Esophagus muscularis mucosa (tissue), 4 donors: ENCODE results near the gene TMEM59L. TPM values are rescaled to one million over a fixed set of nuclear protein-coding genes. Genes with fewer than 3 reads are reported as not detected.

Source experiments
- DNase-seq: peaks from one replicate; pipeline ENCODE4 v3.0.0-alpha.2; 2017; ENCODE audit errors: extremely low spot score
- H3K27ac ChIP-seq, 4 donors: fragments of 200-600 bp; sonication (generic); replicated peaks in 1 of 4; 1 replicate in 3 of 4; 2 replicates in 1 of 4; pipeline ENCODE4 v1.5.1; 2016 to 2019; ENCODE audit warnings: mild to moderate bottlenecking in 1 of 4
- H3K27me3 ChIP-seq, 4 donors: fragments of 200-600 bp; sonication (generic); one replicate each; pipeline versions ENCODE4 v1.5.1 to v1.6.0; 2016 to 2019
- H3K36me3 ChIP-seq, 4 donors: fragments of 200-600 bp; sonication (generic); one replicate each; pipeline ENCODE4 v1.5.1; 2016 to 2019
- H3K4me1 ChIP-seq, 4 donors: fragments of 200-600 bp; sonication (generic); one replicate each; pipeline ENCODE4 v1.5.1; 2016 to 2019
- H3K4me3 ChIP-seq, 4 donors: fragments of 200-600 bp; sonication (generic); 1 replicate in 2 of 4; 2 replicates in 2 of 4; pipeline ENCODE4 v1.5.1; 2016 to 2019; ENCODE audit warnings: mild to moderate bottlenecking in 4 of 4, moderate library complexity in 1 of 4
- H3K9me3 ChIP-seq, 4 donors: fragments of 200-600 bp; sonication (generic); 1 replicate in 3 of 4; 2 replicates in 1 of 4; pipeline ENCODE4 v1.5.1; 2016 to 2019
- EP300 ChIP-seq: sonication (generic); formaldehyde crosslinking; IDR thresholded peaks from one replicate; pipeline ENCODE4 v1.6.1; 2017; ENCODE audit warnings: antibody characterized with exemption
- POLR2A ChIP-seq: fragments of 450-650 bp; IDR thresholded peaks from one replicate; pipeline ENCODE4 v1.6.1; 2017; ENCODE audit warnings: antibody characterized with exemption, moderate library complexity, mild to moderate bottlenecking, low read depth
- POLR2AphosphoS5 ChIP-seq, 2 donors: sonication (generic); formaldehyde crosslinking; IDR thresholded peaks; one replicate each; pipeline ENCODE4 v1.6.1; 2017; ENCODE audit warnings: antibody characterized with exemption in 2 of 2
- WGBS: methylation state at CpG from one replicate; pipeline ENCODE4 v1.1.5; 2018; 5-methylcytosine and 5-hydroxymethylcytosine counted together
- intact Hi-C: fragments of 100-400 bp; cut with DNase I; formaldehyde crosslinking; loops from one replicate; pipeline ENCODE4 v1.15.1; 2023
- small RNA-seq, 3 donors: library from RNA; depleted of rRNA; stranded (forward); fragments of <200 nt; gene quantifications; one replicate each; pipeline ENCODE3, GENCODE V24; 2016
- total RNA-seq, 4 donors: library from RNA; depleted of rRNA; stranded (reverse); fragments of >200 nt; gene quantifications; one replicate each; pipeline versions ENCODE4 v1.1.0 to v1.2.1, GENCODE V29; 2016
- TF ChIP-seq, protein P1 (sequence below), 3 experiments: fragments of 200-600 bp in 2 of 3; fragments of 450-650 bp in 1 of 3; sonication (generic) in 2 of 3; IDR thresholded peaks; one replicate each; pipeline ENCODE4 v1.5.1; 2017 to 2019; ENCODE audit warnings: antibody characterized with exemption in 3 of 3, mild to moderate bottlenecking in 2 of 3, moderate library complexity in 1 of 3

TMEM59L gene
- total RNA-seq, 4 donors from 2014 or later, result 2.4 to 3.6 (median 2.8) TPM

DNA sequence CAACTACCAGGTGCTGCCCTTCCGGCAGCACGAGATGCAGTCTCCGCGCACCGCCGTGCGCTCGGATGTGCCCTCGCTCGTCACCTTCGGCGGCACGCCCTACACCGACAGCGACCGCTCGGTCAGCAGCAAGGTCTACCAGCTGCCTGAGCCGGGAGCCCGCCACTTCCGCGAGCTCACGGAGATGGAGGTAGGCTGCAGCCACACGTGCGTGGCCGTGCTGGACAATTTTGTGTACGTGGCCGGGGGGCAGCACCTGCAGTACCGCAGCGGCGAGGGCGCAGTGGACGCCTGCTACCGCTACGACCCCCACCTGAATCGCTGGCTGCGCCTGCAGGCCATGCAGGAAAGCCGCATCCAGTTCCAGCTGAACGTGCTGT is 55.6 kb downstream of the TMEM59L start:
- peaks cover 30 to 83% (median 78%) of the 10 kb centered on the region in 4 donors for H3K4me1 ChIP-seq
- no peaks in the 10 kb centered on the region for H3K9me3 ChIP-seq
- TF ChIP-seq POLR2A, result no peak
- TF ChIP-seq, protein P1, sequence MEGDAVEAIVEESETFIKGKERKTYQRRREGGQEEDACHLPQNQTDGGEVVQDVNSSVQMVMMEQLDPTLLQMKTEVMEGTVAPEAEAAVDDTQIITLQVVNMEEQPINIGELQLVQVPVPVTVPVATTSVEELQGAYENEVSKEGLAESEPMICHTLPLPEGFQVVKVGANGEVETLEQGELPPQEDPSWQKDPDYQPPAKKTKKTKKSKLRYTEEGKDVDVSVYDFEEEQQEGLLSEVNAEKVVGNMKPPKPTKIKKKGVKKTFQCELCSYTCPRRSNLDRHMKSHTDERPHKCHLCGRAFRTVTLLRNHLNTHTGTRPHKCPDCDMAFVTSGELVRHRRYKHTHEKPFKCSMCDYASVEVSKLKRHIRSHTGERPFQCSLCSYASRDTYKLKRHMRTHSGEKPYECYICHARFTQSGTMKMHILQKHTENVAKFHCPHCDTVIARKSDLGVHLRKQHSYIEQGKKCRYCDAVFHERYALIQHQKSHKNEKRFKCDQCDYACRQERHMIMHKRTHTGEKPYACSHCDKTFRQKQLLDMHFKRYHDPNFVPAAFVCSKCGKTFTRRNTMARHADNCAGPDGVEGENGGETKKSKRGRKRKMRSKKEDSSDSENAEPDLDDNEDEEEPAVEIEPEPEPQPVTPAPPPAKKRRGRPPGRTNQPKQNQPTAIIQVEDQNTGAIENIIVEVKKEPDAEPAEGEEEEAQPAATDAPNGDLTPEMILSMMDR (IDR thresholded peaks at IDR 0.05), result no peak
- TF ChIP-seq POLR2AphosphoS5 (IDR thresholded peaks at IDR 0.05), result no peak
- no peak for TF ChIP-seq EP300
- peak overlapping the region in 1 of 4 donors; percentile 77 for H3K27ac ChIP-seq
- H3K4me3 ChIP-seq, result no peak overlapping the region
- intact Hi-C loops, result no loop called here
- H3K36me3 ChIP-seq, result peaks cover 21 to 51% (median 45%) of the 10 kb centered on the region in 4 donors
- H3K27me3 ChIP-seq, result no peaks in the 10 kb centered on the region
- 100% methylated on average over 9 of the region's 38 CpGs for WGBS
- no peak for DNase-seq

DNA sequence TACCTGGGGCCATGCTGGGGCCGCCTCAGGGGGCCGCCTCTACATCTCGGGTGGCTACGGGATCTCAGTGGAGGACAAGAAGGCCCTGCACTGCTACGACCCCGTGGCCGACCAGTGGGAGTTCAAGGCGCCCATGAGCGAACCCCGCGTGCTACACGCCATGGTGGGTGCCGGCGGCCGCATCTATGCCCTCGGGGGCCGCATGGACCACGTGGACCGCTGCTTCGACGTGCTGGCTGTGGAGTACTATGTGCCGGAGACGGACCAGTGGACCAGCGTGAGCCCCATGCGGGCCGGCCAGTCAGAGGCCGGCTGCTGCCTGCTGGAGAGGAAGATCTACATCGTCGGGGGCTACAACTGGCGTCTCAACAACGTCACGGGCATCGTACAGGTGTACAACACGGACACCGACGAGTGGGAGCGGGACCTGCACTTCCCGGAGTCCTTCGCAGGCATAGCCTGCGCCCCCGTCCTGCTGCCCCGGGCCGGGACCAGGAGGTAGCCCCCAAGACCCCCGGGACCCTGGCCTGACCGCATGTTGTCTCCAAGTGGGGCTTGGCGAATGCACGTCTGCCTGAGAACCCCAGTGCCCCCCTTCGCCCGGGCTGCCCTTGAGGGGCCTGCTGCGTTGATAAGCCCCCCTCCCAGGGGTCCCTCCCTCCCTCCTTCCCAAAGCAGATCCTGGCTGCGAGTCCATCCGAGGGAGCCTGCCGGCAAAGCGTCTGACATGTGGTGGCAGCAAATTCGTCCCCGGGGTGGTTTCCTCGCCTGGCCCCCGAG is 56.3 kb downstream of the TMEM59L start:
- H3K4me1 ChIP-seq, result peaks cover 28 to 83% (median 78%) of the 10 kb centered on the region in 4 donors
- H3K4me3 ChIP-seq, result no peak overlapping the region
- intact Hi-C loops, result no loop called here
- no peaks in the 10 kb centered on the region for H3K9me3 ChIP-seq
- H3K27me3 ChIP-seq, result no peaks in the 10 kb centered on the region
- H3K36me3 ChIP-seq, result peaks cover 21 to 51% (median 45%) of the 10 kb centered on the region in 4 donors
- no peak for TF ChIP-seq EP300
- TF ChIP-seq, protein P1 (IDR thresholded peaks at IDR 0.05), result no peak
- TF ChIP-seq POLR2A, result no peak
- TF ChIP-seq POLR2AphosphoS5 (IDR thresholded peaks at IDR 0.05), result no peak
- peak overlapping the region; percentile 72 to 82 (median 78) for H3K27ac ChIP-seq
- 90% methylated on average over 20 of the region's 58 CpGs for WGBS
- no peak for DNase-seq

DNA sequence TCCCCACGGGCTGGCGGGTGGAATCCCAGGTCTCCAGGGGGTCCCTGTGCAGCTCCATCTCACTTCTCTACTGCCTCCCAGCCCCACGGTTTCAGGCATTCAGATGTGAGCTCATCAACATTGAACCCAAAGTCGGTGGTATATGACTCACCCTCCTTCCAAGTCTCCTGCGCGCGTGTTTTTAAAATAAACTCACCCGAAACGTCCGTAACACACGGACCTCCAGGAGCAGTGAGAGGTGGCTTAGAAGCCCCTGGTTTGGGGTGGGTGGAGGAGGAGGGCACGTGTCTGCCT is 56.8 kb downstream of the TMEM59L start:
- peaks cover 21 to 47% (median 41%) of the 10 kb centered on the region in 4 donors for H3K36me3 ChIP-seq
- 82% methylated on average over 12 of the region's 12 CpGs for WGBS
- no peak for DNase-seq
- TF ChIP-seq POLR2AphosphoS5 (IDR thresholded peaks at IDR 0.05) (no peak), EP300 (no peak), POLR2A (no peak)
- H3K4me1 ChIP-seq, result peaks cover 28 to 83% (median 78%) of the 10 kb centered on the region in 4 donors
- H3K9me3 ChIP-seq, result no peaks in the 10 kb centered on the region
- peak overlapping the region; percentile 72 to 82 (median 78) for H3K27ac ChIP-seq
- no peaks in the 10 kb centered on the region for H3K27me3 ChIP-seq
- no peak overlapping the region for H3K4me3 ChIP-seq
- intact Hi-C loops, result no loop called here

DNA sequence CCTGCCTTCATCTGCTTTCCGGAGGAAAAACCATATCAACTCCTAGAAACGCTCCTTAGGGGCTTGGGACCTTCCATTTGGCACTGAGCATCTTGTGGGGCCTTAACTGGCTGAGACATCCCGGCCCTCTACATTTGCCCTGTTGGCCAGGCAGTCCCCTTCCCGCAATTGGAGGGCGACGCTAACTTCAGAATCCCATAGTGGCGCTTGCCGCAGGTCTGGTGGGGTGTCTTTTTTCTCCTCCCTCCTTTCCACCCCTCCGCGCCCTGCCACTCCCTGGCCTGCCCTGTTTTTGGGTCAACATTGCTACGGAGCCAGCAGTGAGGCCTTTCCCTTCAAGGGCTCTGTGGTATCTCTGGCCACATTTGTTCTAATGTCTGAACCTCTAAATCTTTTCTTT is 57.2 kb downstream of the TMEM59L start:
- Histone ChIP-seq H3K36me3 (peaks cover 21 to 45% (median 40%) of the 10 kb centered on the region in 4 donors), H3K27me3 (no peaks in the 10 kb centered on the region), H3K27ac (peak overlapping the region; percentile 72 to 82 (median 78)), H3K9me3 (no peaks in the 10 kb centered on the region), H3K4me1 (peaks cover 28 to 84% (median 79%) of the 10 kb centered on the region in 4 donors), H3K4me3 (no peak overlapping the region)
- 89% methylated on average over 11 of the region's 11 CpGs for WGBS
- no peak for DNase-seq
- intact Hi-C loops, result loop anchor here (5.0 kb wide), 1 partner anchor 33 kb away; the partner anchor contains the start of gene KLHL26
- TF ChIP-seq EP300 (no peak), POLR2AphosphoS5 (IDR thresholded peaks at IDR 0.05) (no peak), POLR2A (no peak)

DNA sequence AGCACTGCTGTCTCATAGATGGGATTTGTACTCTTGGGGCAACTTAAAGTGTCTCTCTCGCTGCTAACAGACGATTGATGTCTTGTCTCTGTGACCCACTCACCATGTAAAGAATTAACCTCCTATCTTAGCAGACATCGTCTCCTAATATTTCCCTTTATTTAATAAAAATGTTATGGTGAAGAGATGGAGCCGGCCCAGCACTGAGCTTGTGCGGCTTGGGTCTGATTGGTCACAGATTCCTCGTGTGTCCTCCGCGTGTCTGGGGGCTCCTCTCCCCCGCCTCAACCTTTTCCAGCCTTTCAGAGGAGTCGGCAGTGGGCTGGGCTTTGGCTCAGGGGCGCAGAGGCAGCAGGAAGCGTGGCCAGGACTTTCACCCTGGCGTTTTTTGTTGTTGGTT is 57.6 kb downstream of the TMEM59L start:
- intact Hi-C loops, result loop anchor here (5.0 kb wide), 1 partner anchor 33 kb away; the partner anchor contains the start of gene KLHL26
- DNase-seq, result no peak
- Histone ChIP-seq H3K4me1 (peaks cover 28 to 80% (median 78%) of the 10 kb centered on the region in 4 donors), H3K27me3 (no peaks in the 10 kb centered on the region), H3K36me3 (peaks cover 21 to 42% (median 36%) of the 10 kb centered on the region in 4 donors), H3K4me3 (no peak overlapping the region), H3K27ac (peak overlapping the region; percentile 72 to 82 (median 78)), H3K9me3 (no peaks in the 10 kb centered on the region)
- TF ChIP-seq EP300 (no peak), POLR2AphosphoS5 (IDR thresholded peaks at IDR 0.05) (no peak), POLR2A (no peak)
- TF ChIP-seq, protein P1 (IDR thresholded peaks at IDR 0.05), result no peak
- WGBS, result 78% methylated on average over 13 of the region's 13 CpGs

Small RNA genes lying within 50 kb of the gene (small RNA-seq; reads per million reads assigned to genes)
- gene RN7SL155P, result 0 reads per million in 3 donors

Other genes with a start within 250 kb of the TMEM59L start
- gene GDF15, start 226.7 kb upstream of the TMEM59L start, total RNA-seq, result 1 to 10 TPM; 1.6 to 5.6 (median 3.8) TPM
- 10 to 100 TPM in 1 of 4 donors, 1 to 10 TPM in 3; 5.8 to 20.4 (median 7.0) TPM for gene LRRC25, start 215.2 kb upstream of the TMEM59L start, total RNA-seq
- gene SSBP4, start 193.5 kb upstream of the TMEM59L start, total RNA-seq, result 100 to 1,000 TPM in 1 of 4 donors, 10 to 100 TPM in 3; 53.2 to 109 (median 77.8) TPM
- gene ISYNA1, start 174.7 kb upstream of the TMEM59L start, total RNA-seq, result 10 to 100 TPM; 15.8 to 38.9 (median 26.2) TPM
- 10 to 100 TPM in 3 of 4 donors, 1 to 10 TPM in 1; 9.1 to 35.1 (median 20.1) TPM for gene ELL, start 90.8 kb upstream of the TMEM59L start, total RNA-seq
- gene FKBP8, start 69.3 kb upstream of the TMEM59L start, total RNA-seq, result 100 to 1,000 TPM; 420 to 568 (median 430) TPM
- 100 to 1,000 TPM; 129 to 155 (median 149) TPM for gene KXD1, start 55.0 kb upstream of the TMEM59L start, total RNA-seq
- 100 to 1,000 TPM; 560 to 800 (median 665) TPM for gene UBA52, start 41.0 kb upstream of the TMEM59L start, total RNA-seq
- gene REX1BD, start 24.1 kb upstream of the TMEM59L start, total RNA-seq, result 10 to 100 TPM; 56.1 to 77.7 (median 67.0) TPM
- gene CRLF1, start 6.1 kb upstream of the TMEM59L start, total RNA-seq, result 100 to 1,000 TPM in 1 of 4 donors, 10 to 100 TPM in 3; 41.5 to 153 (median 59.6) TPM
- gene KLHL26, start 24.2 kb downstream of the TMEM59L start, total RNA-seq, result 10 to 100 TPM in 2 of 4 donors, 1 to 10 TPM in 2; 9.1 to 19.0 (median 13.5) TPM
- gene CRTC1, start 70.8 kb downstream of the TMEM59L start, total RNA-seq, result 10 to 100 TPM in 1 of 4 donors, 1 to 10 TPM in 3; 5.3 to 10.1 (median 6.6) TPM
- gene COMP, start 178.4 kb downstream of the TMEM59L start, total RNA-seq, result under 1 TPM; 0.33 to 0.83 (median 0.62) TPM
- gene UPF1, start 219.1 kb downstream of the TMEM59L start, total RNA-seq, result 100 to 1,000 TPM in 1 of 4 donors, 10 to 100 TPM in 3; 54.8 to 116 (median 77.4) TPM